Measurements from ENCODE around the gene RGS7.
"Not testable (repeated sequence)": the region's sequence is repeated elsewhere in the genome, so short reads cannot be mapped to it uniquely, and the experiment has no call there.

Gene RGS7

DNA sequence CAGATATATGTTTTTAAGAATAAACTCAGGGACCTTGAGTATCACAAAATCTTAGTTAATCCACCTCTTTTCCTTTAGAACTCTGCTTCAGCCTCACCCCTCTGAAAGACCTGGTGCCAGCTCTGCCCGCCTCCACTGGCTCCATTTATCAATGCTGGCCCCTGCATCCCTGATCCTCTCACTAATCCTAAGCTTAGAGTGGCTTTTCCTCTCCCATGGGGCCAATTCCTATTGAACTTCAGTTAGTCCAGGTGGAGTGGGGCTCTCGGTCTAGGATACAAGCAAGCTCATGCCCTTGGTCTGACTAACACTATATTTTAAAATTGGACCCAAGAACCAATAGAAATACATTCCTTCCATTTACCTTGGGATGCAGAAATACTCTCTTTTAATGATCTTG lies 87.0 kb downstream of the RGS7 start:
- DNase-seq = no peak

DNA sequence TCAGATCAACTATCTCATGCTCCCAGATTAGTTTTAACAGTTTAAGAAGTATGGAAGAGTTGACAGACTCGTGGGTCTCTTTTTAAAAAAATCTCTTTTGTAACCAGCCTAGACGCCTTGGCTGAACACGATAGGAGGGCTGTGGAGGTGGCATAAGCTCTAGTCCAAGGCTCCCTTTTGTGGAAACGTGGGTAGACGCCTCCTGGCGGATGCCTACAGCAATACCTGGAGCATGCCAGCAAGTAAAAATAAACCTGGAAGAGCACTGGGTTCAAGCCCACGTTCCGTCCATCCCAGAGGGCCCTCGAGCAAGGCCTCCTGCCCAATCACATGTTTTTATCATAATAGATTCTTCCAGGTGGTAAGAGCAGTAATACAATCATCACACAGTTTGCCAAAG lies 87.9 kb downstream of the RGS7 start:
- no peak for DNase-seq

DNA sequence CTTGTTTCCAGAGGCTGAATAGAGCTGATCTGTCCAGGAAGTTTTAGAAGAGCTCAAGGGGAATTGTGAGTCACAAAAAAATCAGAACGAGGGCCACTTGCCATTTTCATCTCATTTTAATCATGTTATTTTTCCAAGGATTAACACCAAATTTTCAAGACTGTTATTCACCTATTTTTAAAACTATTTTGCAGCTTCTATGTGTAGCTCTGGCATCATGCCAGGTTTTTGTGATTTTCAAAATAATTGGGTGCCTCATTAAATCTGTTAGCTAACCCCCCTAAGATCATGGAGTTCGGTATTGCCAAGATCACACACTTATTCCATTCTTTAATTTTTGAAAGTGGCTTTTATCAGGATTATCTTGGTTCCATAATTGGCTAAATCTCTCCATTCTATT lies 90.9 kb downstream of the RGS7 start:
- no peak for DNase-seq

GRCh38 chr1:241265428-241265827 lies 91.6 kb downstream of the RGS7 start:
- no peak for DNase-seq

- DNase-seq = no peak
Measured at GRCh38 chr1:241263346-241263745, 93.7 kb downstream of the RGS7 start.

DNA sequence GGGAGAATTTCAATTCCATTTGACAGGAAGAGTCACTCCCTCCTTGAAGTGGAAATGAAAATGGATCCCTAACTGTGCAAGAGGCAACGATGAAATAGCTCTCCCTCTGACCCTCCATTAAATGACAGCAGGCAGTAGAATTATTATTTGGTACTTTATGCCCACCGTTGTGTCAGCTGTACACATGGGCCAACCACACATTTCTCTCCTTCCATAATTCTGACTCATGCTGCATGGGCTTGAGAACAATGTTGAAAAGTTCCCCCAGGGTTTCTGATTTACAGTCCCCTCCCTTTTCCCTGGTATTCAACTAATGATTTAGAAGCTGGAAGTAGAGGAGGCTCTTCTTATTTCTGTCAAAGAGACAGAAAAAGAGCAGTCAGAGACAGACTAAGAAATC lies 103.5 kb downstream of the RGS7 start:
- DNase-seq = no peak

- DNase-seq = no peak
Measured at GRCh38 chr1:241250465-241250864, 106.5 kb downstream of the RGS7 start.

DNA sequence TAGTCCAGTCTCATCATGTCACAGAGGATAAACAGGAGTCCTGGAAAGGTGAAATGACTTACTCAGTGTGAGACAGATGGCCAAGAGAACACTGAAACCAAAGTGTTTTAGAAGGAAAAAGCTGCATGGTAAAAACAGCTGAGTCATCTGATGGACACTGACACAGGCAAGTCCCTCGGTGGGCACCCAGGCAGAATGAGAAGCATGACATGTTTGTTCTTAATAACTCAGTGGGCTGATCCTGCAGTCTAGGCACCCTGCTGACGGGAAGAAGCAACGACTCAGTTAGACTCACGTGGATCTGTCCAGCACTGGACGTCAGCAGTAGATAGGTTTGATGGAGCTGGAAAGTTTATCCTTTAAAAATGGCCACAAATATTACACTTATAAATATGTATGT lies 116.9 kb downstream of the RGS7 start:
- no peak for DNase-seq

- DNase-seq = no peak
Measured at GRCh38 chr1:241237873-241238272, 119.1 kb downstream of the RGS7 start.

DNA sequence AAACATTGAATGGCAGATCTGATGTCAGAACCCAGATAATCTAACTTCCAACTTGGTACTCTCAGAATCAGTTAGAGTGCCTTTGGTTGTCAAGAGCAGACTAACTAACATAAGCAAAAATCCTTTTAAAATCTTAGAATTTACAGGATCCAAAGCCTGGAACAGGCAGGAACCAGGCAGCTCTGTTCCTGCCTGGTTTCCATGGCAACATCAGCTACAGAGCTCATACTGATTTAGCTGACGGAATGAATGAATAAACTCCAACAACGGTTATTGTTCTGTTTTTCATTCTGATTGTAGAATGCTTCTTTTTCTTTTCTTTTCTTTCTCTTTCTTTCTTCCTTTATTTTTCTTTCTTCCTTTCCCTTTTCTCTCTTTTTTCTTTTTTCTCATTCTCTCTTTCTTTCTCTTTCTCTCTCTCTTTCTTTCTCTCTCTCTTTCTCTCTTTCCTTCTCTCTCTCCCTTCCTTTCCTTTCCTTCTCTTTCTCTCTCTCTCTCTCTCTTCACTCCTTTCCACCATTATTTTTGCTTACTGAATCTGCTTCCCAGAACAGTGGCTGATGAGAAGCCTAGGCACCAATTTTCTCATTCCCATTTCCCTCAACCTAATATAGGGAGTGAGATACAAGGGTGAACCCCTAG lies 121.6 kb downstream of the RGS7 start:
- DNase-seq = no peak

GRCh38 chr1:241229711-241230110 lies 127.3 kb downstream of the RGS7 start:
- no peak for DNase-seq

- no peak for DNase-seq
Measured at GRCh38 chr1:241229216-241229615, 127.8 kb downstream of the RGS7 start.

- DNase-seq = no peak
Measured at GRCh38 chr1:241228339-241228738, 128.7 kb downstream of the RGS7 start.

DNA sequence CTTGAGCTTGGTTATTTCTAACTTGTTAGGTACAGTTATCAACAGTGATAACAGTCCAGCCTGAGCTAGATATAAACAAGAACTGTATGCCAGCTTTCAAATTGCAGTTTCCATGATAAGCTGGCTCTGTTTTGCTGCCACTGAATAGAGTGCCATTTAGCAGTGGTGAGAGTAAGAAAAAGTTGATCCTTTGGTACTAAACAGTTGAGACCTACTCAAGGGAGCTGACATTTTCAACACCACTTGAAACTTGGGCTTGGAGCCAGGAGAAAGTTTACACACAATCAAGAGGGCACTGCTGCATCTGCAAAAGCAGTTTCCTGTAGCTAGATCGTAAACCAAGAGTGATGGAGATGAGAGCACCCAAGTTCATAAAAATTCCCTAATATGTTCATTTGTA lies 131.3 kb downstream of the RGS7 start:
- no peak for DNase-seq

GRCh38 chr1:241224189-241224588 lies 132.8 kb downstream of the RGS7 start:
- not testable (repeated sequence) for DNase-seq

DNA sequence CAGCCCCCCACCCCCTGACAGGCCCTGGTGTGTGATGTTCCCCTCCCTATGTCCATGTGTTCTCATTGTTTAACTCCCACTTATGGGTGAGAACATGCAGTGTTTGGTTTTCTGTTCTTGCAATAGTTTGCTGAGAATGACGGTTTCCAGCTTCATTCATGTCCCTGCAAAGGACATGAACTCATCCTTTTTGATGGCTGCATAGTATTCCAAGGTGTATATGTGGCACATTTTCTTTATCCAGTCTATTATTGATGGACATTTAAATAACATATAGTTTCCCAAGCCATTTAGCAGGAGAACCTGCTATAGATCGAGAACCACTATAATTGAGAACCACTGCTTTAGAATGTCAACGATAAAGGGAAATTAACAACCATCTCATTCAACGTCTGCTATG lies 134.2 kb downstream of the RGS7 start:
- DNase-seq = not testable (repeated sequence)

- DNase-seq = no peak
Measured at GRCh38 chr1:241221319-241221718, 135.7 kb downstream of the RGS7 start.

GRCh38 chr1:241220913-241221312 lies 136.1 kb downstream of the RGS7 start:
- not testable (repeated sequence) for DNase-seq

GRCh38 chr1:241219449-241219848 lies 137.6 kb downstream of the RGS7 start:
- DNase-seq = no peak

DNA sequence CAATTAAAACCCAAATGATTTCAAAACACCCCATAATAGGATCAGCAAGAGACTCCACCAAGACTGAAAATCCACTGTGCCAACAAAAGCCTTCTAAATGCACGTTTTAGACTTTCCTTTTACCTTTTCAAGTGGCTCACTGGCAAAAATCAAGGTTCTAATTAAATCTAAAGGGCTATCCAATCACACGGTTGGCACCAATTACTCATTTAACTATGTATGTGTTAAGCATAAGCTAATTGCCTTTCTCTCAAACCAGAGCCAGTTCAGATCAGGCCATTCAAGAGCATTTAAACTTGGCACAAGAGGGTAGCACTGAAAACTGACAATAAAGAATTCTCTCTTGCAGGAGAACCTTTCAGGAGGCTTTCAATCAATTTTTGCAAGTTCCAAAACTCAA lies 139.5 kb downstream of the RGS7 start:
- no peak for DNase-seq

DNA sequence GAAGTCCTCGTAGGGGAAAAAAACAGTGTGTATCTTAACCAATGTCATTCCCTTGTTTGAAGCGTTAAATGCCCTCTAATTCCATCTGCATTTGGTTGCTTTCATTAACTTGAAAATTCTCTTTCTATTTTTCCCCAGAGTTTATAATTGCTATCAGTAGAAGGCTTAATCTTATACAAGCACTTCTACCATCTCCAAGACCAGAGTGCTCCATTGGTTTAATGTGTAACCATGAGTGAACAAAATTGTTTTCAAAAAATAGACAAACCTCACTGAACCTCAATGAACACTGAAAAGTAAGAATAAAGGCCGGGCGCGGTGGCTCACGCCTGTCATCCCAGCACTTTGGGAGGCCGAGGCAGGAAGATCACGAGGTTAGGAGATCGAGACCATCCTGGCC lies 141.3 kb downstream of the RGS7 start:
- no peak for DNase-seq

DNA sequence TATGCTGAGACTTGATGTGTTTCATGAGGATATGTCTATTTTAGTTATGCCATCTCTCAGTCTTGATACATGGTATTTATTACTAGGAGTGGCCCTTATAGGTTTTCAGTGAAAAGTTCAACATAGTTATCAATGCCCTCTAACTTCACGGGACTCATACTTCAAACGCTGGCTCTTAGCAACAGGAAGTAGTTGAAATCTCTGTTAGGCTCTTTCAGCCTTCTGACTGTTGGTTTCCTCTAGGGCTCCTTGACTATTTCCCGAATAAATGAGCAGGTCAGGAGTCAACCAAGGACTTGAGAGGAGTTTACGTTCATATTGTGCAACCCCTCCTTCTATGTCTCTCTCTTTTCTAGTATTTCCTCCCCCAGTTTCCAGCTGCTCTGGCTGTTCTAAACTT lies 141.8 kb downstream of the RGS7 start:
- DNase-seq = no peak

DNA sequence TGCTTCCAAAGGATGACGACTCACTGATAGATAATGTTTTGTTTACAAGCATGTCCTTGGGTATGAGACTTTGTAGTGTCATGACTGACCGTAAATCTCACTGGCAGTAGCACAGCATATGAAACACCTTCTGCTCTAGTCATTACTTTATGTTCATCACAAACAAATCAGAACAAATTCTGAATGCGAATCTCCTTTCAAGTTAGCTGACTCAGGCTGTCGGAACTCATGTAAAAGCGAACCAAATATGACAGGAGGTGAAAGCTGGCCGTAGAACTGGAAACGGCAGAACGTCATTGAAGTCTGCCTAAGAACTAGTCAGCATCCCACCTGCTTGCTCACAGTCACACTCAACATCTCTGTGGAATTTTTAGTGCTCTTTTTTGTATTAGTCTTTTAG lies 143.9 kb downstream of the RGS7 start:
- no peak for DNase-seq

- DNase-seq = no peak
Measured at GRCh38 chr1:241212628-241213027, 144.4 kb downstream of the RGS7 start.

DNA sequence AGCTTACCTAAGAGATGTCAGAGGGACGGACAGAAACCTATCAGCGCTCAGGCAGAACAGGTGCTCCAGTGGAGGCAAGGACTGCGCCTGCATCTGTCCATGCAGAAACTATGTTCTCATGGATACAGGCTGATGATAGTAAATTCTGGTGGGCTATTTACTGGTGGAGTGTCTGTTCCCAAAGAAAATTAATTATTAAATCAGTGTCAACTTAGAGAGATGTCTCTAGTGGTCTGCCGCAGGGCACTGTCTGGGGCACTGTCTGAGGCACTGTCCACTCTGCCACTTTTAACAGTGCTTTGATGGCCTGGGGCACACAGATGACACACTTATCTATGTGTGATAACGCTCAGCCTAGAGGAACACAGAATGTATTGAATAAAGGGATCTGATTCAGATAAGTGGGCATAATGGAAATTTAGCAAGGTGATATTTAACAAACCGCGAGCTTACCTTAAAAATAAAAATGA lies 148.1 kb downstream of the RGS7 start:
- DNase-seq = no peak

DNA sequence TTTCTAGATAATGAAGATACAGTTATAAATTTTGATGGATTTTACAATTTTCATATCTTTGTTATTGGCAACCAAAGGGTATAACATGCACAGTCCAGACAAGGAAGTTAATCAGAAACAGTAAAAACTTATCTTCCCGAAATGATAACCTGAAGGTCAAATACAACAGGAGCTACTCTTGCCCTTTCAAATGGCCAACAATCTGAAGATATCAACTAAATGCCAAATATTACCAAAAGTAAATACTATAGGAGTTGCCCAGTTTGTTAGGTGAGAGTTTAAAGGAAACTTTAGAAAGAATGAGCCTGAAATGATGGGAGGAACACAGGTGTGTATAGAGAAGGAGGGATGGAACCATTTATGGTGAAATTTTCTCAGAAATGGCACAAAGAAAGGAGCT lies 153.2 kb downstream of the RGS7 start:
- DNase-seq = no peak
